Activated gamma-delta T cell treated with anti-CD3 and anti-CD28 coated beads, Interleukin-2, amount 50 U/mL, for 16 hours (primary cell): ENCODE data around the gene FKRP.
"Not testable (repeated sequence)": the region's sequence is repeated elsewhere in the genome, so short reads cannot be mapped to it uniquely, and the experiment has no call there.

Experiments
- DNase-seq: peaks from one replicate; pipeline ENCODE4 v3.0.0-alpha.2; 2020; ENCODE audit warnings: low read depth

The FKRP gene

DNA sequence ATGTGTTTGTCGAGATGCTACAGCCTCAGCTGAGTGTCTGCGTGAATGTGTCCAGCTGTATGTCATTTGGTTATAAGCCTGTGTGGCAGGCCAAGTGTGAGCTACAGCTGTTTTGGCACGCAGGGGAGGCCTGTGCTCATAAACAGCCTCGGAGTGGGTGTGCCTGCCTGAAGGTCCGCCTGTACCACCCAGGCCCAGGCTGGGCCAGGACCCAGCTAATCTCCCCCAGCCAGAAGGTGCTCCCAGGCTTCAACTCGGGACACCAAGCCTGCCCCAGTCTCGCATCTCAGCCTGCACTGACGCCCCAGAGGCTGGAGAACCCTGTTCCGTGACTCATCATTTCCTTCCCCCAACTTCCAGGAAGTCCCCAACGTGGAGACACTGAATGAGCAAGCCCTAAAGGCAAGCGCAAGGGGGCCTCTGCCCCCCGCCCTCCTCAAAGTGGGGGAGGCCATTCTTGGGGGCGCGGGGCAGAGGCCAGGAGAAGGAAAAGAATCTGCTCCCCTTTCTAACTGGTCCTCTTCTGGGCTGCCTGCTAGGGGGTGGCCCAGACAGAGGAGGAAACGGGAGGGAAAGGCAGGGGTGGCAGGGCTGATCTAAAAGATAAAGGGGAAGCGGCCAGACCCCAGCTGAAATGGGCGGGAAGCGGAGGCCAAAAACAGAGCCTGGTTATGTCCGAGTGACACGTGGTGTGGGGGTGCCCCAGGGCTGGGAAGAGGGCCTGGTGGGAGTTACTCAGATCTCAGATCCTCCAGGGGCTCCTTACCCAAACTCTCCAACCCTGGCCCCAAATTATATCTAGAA lies 40.6 kb downstream of the FKRP start:
- DNase-seq: peak; percentile 80

DNA sequence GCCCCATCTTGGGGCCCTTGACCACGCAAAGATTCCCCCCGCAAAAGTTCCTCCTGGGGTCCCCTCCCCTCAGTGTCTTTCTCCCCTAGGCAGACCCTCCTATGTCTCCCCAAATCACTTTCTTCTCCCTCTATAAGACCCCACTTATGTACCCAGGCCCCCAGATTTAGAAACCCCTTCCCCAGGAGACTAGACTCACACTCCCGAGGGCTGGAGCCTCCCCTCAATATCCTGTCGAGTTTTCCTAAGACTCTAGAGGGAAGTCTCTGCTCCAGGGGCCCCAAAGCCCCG lies 41.1 kb downstream of the FKRP start:
- DNase-seq: no peak

DNA sequence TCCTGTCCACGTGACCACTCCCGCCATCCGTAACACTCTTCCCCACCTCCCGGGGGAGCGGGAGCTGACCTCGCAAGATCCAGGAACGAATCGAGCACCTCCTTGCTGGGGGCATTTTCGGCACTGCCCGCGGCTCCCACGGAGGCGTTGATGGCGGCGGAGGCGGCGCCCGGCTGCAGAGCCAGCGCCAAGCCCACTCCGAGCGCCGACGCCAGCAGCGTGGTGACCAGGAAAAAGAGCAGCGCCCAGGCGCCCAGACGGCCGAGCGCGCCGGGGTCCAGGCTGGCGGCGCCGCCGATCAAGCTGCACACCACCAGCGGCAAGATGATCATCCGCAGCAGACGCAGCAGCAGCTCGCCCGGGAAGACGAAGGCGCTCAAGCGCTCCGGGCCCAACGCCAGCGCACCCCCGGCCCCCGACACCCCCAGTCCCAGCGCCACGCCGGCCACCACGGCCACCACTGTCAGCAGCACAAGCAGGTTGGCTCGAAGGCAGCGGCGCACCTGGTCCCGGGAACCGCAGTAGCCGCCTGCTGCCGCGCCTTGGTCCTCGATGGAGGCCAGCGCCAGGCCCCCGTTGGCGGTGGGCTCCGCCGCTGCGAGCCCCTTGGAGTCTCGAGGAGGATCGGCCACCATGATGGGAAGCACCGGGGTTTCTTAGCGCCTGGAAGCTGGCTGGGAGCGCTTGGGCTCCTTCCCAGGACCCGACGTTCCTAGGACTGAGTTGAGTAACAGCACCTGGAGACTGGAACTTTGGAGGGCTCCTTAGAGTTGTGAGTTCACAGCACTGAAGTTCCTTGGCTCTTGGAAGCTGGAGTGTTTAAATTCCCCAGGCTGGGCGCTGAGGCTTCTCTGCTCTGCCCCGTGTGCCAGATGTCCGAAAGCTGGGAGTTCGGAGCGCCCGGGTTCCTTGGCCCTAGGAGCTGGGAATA lies 41.7 kb downstream of the FKRP start:
- DNase-seq: no peak

DNA sequence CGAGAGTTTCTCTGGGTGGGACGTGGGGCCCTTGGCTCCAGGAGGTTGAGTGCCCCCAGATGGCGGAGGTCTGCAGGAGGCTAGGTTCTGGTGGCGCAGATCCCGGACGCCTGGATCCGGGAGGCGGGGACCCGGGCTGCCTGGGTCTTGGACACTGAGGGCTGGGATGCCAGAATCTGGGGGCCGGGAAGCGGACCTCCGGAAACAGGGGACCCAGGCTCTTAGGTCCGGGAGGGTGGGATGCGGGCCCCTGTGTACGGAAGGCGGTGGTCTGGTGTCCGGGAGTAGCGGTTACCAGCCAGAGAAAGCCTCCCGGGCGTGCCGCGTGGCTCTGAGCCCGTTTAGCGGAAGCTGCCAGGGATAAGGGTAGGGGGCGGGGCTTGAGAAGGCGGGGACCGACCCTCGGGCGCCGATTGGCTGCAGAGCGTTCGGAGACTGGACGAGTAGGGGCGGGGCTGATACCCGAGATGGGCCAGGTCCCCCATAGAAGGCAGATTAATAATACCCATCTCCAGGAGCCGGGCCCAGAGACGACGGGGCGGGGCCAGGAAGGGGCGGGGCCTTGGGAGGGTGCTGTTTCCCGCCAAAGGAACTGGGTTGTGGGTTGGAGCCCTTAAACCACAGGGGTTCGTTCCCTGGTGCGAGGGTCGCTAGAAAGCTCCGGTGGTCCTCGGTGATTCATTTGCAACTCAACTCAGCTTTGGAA lies 42.6 kb downstream of the FKRP start, which contains the start of gene SLC1A5:
Gene SLC1A5, minus strand, starts transcription at position 333 of the 706 bp plus-strand sequence. CDS start 629 bp downstream, outside the sequence.
- peak; percentile 98 for DNase-seq

DNA sequence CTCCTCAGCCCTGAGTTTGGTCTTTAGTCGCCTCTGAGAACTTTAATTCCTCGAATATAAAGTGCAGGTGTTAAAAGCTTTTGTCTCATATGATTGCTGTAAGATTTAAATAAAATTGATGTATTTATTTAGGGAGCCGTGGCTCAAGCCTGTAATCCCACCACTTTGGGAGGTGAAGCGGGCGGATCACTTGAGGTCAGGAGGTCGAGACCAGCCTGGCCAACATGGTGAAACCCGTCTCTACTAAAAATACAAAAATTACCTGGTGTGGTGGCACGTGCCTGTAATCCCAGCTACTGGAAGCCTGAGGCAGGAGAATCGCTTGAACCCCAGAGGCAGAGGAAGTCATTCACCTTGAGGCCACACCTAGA lies 43.1 kb downstream of the FKRP start:
- no peak for DNase-seq

DNA sequence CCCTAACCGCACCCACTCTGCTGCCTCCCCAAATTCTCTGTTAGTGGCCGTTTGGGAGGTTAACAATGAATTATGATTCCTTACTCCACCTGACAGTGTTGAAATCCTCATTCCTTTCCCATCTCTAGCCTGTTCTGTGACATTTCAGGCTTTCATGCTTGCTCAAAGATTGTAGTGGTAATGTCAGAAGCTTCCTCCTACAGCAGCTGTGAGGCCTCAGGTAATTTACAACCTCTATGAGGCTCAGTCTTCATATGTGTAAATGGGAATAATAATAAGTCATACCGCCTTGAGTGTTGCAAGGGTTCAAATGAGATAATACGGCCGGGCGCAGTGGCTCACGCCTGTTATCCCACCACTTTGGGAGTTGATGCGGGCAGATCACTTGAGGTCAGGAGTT lies 43.5 kb downstream of the FKRP start:
- DNase-seq: no peak

DNA sequence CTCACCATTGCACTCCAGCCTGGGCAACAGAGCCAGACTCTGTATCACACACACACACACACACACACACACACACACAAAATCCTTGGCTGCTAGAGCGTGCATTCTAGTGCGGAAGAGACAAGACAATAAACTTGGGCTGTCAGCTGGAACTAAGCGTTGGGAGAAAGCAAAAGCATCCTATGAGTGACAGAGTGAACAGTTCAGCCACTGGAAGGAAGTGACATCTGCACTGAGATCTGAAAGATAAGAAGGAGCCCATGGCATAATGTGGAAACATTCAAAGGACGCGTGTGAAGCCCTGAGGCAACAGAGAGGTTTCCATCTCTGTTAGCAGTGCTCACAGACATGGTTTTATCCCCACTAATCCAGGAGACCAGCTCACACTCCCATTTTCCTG lies 46.1 kb downstream of the FKRP start:
- no peak for DNase-seq

DNA sequence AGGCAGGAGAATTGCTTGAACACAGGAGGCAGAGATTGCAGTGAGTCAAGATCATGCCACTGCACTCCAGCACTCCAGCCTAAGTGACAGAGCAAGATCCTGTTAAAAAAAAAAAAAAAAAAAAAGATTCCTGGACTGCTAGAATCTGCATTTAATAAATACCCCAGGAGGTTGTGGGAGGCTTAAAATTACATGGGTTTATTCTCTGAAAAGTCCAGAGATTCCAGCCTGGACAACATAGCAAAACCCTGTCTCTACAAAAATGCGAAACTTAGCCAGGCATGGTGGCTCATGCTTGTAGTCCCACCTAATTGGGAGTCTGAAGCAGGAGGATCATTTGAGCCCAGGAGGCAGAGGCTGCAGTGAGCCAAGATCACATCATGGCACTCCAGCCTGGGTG lies 52.0 kb downstream of the FKRP start:
- DNase-seq: no peak

DNA sequence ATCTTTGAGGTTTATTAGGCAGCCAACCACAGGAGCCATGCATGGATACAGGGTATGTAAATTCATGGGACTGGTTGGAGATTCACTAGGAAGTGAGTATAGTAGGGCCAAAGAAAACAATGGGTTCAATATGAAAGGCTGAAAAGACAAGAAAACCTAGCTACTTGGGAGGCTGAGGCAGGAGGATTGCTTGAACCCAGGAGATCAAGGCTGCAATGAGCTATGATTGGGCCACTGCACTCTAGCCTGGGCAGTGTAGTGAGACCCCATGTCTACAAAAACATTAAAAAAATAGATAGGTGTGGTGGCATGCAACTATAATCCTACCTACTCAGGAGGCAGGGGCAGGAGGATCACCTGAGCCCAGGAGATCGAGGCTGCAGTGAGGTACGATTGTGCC lies 52.9 kb downstream of the FKRP start:
- no peak for DNase-seq

DNA sequence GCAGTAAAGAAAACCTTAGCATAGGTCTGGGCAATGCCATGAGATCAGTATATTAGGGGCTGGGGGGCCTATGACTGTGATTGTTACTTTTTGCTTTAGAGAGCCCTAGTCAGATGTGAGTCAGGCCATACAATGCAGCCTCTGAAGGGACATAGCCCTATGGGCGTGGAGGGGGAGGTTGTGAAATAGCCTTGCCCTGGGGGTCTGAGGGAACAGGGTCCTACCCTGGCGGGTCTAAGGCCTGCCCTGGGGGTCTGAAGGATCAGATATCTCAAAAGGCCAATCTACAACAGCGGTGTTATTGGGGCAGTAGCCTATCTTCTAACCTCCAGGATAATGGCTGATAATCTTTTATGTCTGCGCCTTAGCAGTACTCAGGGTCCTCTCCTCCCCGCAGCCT lies 56.3 kb downstream of the FKRP start:
- DNase-seq: no peak

DNA sequence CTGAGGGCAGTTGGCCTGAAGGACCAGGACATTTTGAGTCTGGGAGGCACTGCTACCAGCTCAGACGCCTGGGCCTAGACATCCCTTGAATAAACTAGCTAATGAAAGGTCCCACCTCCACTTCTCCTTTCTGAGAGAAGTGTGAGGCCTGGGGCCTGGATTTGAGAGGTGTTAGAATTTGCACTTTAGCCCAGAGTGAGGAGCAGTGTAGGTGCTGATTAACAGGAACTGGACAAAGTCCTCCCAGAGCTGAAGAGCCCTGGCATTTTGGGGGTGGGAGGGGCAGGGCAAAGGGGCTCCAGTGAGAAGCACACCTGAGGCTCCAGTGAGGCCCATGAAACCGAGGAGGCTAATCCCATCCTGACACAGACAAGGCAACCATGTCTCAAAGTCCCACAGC lies 57.7 kb downstream of the FKRP start:
- no peak for DNase-seq

DNA sequence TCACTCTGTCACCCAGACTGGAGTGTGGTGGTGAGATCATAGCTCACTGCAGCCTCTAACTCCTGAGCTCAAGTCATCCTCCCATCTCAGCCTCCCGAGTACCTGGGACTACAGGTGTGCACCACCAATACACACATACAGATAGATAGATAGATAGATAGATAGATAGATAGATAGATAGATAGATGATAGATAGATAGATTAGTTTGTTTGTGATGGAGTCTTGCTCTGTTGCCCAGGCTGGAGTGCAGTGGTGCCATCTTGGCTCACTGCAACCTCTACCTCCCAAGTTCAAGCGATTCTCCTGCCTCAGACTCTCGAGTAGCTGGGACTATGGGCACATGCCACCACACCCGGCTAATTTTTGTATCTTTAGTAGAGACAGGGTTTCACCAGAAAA lies 58.6 kb downstream of the FKRP start:
- DNase-seq: not testable (repeated sequence)

DNA sequence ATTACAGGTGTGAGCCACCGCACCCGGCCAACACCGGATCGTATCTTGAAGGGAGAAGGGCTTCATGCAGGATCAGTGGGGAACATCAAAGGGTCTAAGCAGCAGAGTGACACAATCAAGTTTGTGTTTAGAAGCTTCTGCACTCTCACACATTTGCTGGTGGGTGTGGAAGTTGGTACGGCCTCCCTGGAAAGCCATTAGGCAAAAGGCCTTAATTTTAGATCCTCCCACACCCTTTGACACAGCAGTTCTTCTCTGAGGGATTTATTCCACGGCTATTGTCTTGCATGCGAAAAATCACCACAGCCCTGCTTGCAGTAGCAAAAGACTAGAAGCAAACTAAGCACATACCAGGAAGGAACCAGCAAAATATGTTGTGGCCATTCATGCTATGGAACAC lies 60.8 kb downstream of the FKRP start:
- DNase-seq: no peak
